HG02678 (cell line): ENCODE results near the gene PBX1.
A peak's percentile ranks its signal among the peaks of the same experiment; 100 is the strongest.

Experiments used
- ATAC-seq: cut with Tn5 transposase; IDR thresholded peaks from one replicate; pipeline ENCODE4 v1.9.1; 2021; ENCODE audit warnings: mild to moderate bottlenecking, moderate library complexity; ENCODE audit not compliant: unreplicated experiment

Gene PBX1

GRCh38 chr1:164664127-164664526 lies 105.1 kb downstream of the PBX1 start:
- peak; percentile 73 for ATAC-seq

DNA sequence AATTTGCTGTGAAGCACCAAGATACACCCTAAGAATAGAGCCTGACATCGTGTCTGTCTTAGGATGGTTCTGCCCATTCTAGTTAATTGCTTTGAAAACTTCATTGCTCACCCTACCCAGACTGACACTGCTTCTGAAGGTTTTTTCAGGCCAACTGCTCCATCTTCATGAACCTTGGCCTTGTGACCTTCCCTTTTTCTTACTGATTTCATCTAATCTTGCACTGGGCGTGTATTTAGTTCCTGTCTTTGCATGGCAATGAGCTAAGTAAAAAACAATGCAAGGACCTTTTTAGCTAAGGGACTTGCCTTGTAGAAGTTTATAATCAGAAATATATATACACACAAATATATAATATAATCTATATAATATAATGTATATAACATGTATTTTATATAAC lies 108.0 kb downstream of the PBX1 start:
- ATAC-seq: no peak

- ATAC-seq: peak; percentile 30
These were observed 108.6 kb downstream of the PBX1 start for GRCh38 chr1:164667600-164667999.

- ATAC-seq: no peak
These were observed 109.8 kb downstream of the PBX1 start for GRCh38 chr1:164668491-164669400.

- no peak for ATAC-seq
These were observed 111.0 kb downstream of the PBX1 start for GRCh38 chr1:164670026-164670425.

DNA sequence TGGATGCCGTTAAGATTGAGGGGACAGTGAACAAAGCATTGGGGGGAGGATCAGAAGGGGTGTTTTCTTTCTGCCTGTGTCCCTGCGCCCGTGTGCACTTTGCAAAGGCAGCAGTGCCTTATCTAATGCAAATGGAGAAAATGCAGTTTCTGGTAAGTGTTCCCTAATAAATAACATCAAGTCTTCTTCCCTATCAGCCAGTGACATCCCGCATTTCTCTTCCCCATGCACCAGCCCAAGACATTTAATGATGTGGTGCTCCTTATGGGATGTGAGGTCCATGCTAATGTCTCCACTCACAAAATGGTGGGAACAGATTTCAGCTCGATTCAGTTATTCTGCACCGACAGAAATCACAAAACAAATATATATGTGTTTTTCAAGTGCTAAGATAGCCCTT lies 111.8 kb downstream of the PBX1 start:
- no peak for ATAC-seq

- no peak for ATAC-seq
These were observed 112.5 kb downstream of the PBX1 start for GRCh38 chr1:164671323-164671965.

DNA sequence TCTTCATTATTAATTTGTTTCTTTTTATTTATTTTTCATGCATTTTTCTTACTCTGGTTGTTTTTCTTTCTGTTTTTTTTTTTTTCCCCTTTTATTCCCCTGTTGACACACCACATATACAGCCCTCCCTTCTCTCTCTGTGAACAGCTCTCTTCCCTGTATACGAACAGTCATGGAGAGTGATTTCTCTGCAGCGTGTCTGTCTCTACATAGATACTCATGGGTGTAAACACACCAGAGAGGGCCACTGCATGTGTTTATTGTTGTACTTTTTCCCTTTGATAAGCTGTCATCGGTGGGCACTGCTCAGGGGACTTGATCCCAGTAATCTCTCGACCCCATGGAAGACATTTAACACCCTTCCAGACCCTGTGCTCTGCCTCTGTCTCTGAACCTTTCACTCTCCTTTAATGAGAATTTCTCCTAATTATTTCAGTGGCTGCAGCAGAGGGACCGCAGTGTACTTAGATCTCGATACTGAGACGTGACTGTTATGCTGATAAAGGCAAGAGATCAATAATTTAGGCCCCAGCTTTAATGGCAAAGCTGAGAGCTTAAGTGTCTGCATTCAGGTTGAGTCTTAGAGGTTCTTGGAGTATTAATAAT lies 113.1 kb downstream of the PBX1 start:
- no peak for ATAC-seq

DNA sequence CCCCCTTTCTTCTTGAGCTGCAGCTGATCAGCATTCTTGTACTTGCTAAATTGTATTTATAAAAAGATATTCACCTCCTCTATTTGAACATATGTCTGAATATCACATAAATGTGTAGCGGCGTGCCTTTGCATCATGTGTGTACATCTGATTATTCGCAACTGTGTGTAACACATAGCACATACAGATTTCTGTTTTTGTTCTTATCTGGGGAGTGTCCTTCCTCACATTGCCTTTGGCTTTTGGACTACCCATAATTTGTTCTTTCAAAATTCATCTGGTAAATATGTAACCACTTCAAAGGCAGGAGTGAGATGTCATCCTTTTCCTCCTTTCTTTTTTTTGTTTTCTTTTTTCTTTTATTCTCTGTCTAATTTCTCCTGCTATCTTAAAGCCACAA lies 113.6 kb downstream of the PBX1 start:
- no peak for ATAC-seq

DNA sequence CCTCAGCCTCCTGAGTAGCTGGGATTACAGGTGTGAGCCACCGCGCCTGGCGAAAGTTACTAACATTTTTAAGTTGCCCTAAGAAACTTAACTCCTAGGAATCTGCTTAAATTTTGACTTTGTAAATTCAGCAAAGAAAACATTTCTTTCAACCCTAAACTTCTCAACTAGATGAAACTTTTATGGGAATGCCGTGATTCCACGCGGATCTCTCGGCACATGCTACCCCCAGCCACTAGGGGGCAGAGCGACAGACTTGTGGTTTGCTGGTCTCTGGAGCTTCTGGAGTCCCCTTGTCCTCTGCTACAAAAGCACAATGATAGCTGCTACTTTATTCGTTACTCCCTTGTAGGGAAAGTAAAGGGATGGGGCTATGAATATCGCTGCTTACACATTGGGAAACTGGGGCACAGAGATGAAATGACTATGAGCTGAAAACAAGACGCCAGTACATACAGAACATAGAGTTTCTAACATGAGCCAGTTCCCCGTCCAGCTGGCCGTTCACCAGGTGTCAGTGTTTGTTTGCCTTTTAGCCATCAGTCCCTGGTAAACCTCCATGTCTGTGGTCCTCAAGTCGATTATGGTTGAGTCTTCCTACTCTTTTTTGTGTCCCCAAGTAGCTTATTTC lies 114.7 kb downstream of the PBX1 start:
- no peak for ATAC-seq

GRCh38 chr1:164675342-164675904 lies 116.4 kb downstream of the PBX1 start:
- ATAC-seq: no peak

DNA sequence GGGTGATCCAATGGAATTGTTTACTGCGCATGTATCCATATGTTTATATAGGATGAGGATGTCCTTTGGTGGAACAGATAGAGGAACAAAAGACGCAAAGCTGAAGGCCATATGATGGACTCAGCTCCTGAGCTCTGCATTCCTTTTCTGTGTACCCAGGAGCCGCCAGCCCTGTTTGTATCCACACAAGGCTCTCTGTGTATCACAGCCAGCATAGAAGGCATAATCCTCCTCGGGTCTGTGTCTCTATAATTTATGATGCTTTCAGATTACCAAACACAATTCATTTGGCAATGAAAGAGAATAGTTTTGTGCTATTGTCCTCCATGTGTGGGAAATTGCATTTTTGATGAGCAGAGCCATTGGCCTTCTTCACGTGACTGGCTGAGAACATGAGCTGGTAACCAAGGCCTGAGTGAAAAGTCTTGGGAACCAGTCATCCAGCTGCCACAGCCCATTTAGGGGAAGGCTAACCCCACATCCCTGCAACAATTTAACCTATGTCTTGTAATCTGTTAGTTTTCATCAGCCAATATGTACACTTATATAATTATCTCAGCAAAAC lies 119.2 kb downstream of the PBX1 start:
- ATAC-seq: no peak

DNA sequence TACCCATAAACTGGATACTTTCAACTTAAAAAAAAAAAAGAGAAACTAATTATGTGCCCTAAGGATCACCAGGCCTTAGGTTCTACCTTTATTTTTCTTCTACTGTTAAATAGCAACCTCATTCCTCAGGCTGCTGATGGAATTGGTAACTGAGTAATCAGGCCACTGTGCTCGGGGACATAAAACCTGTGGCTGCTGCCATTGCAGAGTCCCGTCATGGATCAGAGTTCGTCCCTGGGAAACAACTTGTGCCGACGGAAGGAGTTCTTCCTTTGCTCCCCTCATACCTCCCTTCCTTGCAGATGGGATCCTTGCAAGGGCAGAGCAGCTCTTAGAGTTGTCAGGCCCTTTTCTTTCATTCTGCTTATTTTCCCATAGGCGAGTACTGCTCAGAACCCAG lies 123.6 kb downstream of the PBX1 start:
- no peak for ATAC-seq

- no peak for ATAC-seq
These were observed 124.3 kb downstream of the PBX1 start for GRCh38 chr1:164683235-164683634.

GRCh38 chr1:164685266-164686035 lies 126.5 kb downstream of the PBX1 start:
- ATAC-seq: no peak

GRCh38 chr1:164687777-164688176 lies 128.8 kb downstream of the PBX1 start:
- no peak for ATAC-seq

- ATAC-seq: no peak
These were observed 129.8 kb downstream of the PBX1 start for GRCh38 chr1:164688791-164689190.

- ATAC-seq: no peak
These were observed 130.9 kb downstream of the PBX1 start for GRCh38 chr1:164689672-164690511.

DNA sequence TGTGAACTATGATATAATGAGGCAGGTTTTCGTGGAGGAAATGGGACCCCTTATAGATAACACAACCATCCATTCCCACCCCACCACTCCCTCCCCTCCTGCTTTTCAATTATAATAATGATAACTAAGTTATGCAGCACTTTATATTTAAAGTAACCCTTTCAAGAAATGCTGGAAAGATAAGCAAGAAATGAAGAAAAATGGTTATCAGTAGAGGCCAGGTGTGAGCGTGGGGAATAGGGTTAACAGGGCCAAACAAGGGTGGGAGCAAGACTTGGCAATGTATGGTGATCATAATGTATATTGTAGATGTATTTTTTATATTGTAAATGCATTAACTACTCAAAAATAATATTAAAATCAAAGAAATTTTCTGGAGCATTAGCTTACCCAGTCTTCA lies 133.4 kb downstream of the PBX1 start:
- ATAC-seq: no peak
